ENCODE results near the gene CTU1.

Gene CTU1

DNA sequence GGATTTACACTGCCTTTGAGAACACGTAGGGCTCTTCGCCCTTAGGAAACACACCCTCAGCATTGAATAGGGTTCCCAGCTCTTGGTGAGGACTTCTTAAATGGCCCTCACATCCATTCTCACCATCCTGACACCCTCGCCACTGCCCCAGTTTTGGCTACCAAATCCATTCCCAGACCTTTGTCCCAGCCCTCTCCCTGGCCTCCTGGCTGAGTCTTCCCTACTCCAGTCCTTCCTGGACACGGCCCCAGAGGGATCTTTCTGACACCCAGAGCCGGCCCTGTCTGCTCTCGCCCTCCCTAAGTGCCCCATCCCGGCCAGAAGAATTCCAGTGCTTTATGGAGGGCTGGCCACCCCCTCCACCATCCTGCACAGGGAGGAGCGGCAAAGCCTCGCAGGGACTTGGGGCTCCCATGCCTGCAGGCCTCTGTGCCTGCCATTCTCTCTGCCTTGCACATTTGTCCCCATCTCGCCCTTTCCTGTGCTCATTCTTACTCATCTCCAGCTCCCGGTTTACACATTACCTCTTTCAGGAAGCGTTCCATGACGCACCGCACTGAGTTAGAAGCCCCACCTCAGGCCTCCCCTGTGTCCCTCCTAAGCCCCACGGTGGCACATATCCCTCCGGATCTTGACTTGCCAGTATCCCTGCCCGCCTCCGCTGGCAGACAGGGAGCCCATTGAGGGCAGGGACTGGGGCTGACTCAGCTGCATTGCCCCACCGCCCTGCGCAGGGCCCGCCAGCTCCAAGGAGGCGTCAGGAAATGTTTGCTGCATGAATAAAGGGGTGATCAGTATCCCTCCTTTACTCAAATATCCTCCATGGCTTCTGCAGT lies 14.5 kb downstream of the CTU1 start:
- no peak overlapping the region for H3K4me3 ChIP-seq (ENCODE audit: low read depth, low read length)
- TF ChIP-seq, protein P1, sequence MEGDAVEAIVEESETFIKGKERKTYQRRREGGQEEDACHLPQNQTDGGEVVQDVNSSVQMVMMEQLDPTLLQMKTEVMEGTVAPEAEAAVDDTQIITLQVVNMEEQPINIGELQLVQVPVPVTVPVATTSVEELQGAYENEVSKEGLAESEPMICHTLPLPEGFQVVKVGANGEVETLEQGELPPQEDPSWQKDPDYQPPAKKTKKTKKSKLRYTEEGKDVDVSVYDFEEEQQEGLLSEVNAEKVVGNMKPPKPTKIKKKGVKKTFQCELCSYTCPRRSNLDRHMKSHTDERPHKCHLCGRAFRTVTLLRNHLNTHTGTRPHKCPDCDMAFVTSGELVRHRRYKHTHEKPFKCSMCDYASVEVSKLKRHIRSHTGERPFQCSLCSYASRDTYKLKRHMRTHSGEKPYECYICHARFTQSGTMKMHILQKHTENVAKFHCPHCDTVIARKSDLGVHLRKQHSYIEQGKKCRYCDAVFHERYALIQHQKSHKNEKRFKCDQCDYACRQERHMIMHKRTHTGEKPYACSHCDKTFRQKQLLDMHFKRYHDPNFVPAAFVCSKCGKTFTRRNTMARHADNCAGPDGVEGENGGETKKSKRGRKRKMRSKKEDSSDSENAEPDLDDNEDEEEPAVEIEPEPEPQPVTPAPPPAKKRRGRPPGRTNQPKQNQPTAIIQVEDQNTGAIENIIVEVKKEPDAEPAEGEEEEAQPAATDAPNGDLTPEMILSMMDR (IDR thresholded peaks at IDR 0.05; ENCODE audit: control insufficient read depth, extremely low read depth, insufficient read depth) = no peak
- DNase-seq (ENCODE audit: low read depth) = no peak

DNA sequence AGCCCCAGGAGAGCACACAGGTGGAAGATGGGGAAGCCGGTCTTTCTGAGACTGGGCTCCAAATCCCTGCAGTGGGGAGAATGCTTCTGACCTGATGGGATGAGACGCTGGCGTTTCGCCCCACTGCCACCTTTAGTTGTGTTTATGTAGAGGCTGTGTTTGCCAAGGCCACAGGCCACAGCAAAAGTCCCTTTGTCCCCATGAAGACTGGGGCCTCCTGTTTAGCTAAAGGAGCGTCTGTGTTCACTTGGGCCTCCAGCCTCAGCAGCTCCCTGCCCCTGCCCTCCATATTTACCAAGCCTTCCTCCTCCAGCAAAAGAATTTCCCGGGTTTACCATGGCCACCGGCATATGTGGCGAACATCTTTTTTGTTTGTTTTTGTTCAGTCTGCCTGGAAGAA lies 15.1 kb downstream of the CTU1 start:
- TF ChIP-seq, protein P1 (IDR thresholded peaks at IDR 0.05; ENCODE audit: control insufficient read depth, extremely low read depth, insufficient read depth) = no peak
- H3K4me3 ChIP-seq (ENCODE audit: low read depth, low read length) = no peak overlapping the region
- no peak for DNase-seq (ENCODE audit: low read depth)

DNA sequence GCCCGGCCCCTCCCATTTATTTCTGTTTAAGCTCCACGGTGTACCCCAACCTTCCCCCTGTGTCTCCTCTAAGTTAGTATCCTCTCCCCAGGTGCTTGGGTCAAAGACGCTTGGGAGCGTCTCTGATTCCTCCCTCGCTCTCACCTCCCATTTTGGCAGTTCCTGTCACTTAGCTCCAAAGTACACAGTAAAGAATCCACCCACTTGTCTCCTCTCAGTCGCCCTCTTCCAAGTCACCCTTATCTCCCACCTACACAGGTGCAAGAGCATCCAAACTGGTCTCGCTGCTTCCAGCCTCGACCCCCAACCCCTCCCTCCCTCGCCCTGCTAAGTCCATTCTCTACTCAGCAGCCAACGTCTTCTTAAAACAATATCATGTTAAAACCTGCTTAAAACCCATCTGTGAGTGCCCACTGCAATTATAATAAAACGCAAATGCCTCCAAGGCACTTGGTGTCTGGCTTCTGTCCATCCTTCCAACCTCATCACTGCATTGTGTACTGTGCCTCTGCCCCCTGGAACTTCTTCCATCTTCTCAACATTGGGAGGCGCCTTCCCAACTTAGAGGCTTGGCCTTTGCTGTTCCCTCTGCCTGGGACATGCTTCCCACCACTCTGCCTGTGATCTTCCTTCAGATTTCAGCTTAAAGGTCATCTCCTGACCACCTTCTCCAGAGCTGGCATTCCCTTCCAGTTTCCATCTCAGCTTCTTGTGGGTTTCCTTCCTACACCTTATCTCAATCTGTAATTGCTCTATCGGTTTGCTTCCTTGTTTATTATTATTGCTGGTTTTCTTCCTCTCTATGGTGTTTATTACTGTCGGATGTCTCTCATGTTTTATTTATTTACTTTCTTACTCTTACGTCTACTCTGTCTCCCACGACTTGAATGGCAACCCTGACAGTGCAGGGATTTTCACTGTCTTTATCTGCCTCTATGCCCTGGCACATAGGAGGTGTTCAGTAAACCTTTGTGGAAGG lies 16.0 kb downstream of the CTU1 start:
- H3K4me3 ChIP-seq (ENCODE audit: low read depth, low read length) = no peak overlapping the region
- TF ChIP-seq, protein P1 (IDR thresholded peaks at IDR 0.05; ENCODE audit: control insufficient read depth, extremely low read depth, insufficient read depth) = no peak
- DNase-seq (ENCODE audit: low read depth) = no peak

DNA sequence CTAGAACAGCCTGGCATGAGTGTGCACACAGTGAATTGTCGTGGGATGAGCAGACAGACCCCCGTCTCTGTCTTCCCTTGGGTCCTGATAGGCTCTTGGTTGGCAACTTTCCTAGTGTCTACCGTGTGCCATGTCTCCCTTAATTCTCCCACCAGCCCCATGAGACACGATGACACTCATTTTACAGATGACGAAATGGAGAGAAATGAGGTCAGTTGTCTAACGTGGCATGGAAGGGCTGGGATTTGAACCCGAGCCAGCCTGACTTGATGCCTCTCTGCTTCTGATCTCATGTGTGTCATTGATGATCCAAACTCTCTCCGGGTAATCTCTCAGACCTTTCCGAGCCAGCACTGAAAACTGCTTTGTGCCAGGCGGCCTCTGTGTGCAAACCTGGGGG lies 17.1 kb downstream of the CTU1 start:
- DNase-seq (ENCODE audit: low read depth) = no peak
- H3K4me3 ChIP-seq (ENCODE audit: low read depth, low read length) = no peak overlapping the region
- TF ChIP-seq, protein P1 (IDR thresholded peaks at IDR 0.05; ENCODE audit: control insufficient read depth, extremely low read depth, insufficient read depth) = no peak

DNA sequence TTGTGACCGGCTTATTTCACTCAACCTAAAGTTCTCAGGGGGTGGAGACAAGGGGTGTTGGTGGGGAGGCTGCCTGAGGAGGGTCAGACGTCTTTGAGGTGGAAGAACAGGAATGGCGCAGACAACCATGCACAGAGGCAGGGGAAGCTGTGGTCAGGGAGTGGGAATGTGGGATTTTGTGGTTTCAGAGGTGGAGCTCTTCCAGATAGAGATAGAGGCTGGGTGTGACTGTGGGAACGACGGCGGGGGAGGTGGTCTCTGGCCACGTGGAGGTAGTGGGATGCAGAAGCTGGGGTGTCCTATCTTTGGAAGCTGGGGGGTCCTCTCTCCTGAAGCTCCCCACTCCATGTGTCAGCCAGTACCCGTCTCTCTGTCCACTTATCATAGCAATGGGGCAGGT lies 17.7 kb downstream of the CTU1 start:
- no peak for DNase-seq (ENCODE audit: low read depth)
- H3K4me3 ChIP-seq (ENCODE audit: low read depth, low read length) = no peak overlapping the region
- TF ChIP-seq, protein P1 (IDR thresholded peaks at IDR 0.05; ENCODE audit: control insufficient read depth, extremely low read depth, insufficient read depth) = no peak

DNA sequence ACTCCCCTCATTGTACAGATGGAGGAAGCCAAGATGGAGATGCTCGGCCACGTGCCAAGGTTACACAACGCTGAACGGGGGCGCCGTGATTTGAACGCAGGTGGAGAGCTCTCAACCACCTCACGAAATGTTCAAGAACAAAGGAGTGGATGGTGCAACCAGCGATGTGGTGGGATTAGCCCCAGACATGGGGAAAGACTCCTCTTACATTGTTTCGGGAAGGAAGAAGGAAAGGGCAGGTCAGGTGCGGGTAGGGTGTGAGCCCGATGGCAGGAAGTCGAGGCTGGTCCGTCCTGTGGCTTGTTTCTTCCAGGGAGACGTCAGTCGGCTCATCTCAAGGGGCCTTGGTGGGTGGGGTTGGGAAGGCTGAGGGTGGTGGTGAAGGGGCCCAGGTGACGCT lies 18.4 kb downstream of the CTU1 start:
- TF ChIP-seq, protein P1 (IDR thresholded peaks at IDR 0.05; ENCODE audit: control insufficient read depth, extremely low read depth, insufficient read depth) = no peak
- no peak for DNase-seq (ENCODE audit: low read depth)
- no peak overlapping the region for H3K4me3 ChIP-seq (ENCODE audit: low read depth, low read length)
